Memory B cell (primary cell): Measurements from ENCODE around the gene ING5.

Source experiments
- ATAC-seq: fragments of 150-1000 bp; cut with Tn5 transposase; 2 replicates; pipeline ENCODE4 v1.10.0; 2021; ENCODE audit warnings: low read depth, mild to moderate bottlenecking, moderate library complexity
- DNase-seq, 2 donors: peaks; one replicate each; pipeline ENCODE4 v3.0.0; 2022; ENCODE audit warnings: low spot score in 2 of 2
- H3K27ac Mint-ChIP-seq: one replicate; pipeline ENCODE4 v1.8.0; 2022; ENCODE audit warnings: mild to moderate bottlenecking, moderate library complexity, mixed read lengths
- H3K27me3 Mint-ChIP-seq: one replicate; pipeline ENCODE4 v1.8.0; 2022; ENCODE audit warnings: mixed read lengths
- H3K36me3 Mint-ChIP-seq: one replicate; pipeline ENCODE4 v1.8.0; 2022; ENCODE audit warnings: mild to moderate bottlenecking, mixed read lengths
- H3K4me1 Mint-ChIP-seq: one replicate; pipeline ENCODE4 v1.8.0; 2022; ENCODE audit warnings: mixed read lengths
- H3K4me3 Mint-ChIP-seq: one replicate; pipeline ENCODE4 v1.8.0; 2022; ENCODE audit warnings: mild to moderate bottlenecking, moderate library complexity, mixed read lengths
- H3K9me3 Mint-ChIP-seq: one replicate; pipeline ENCODE4 v1.8.0; 2022; ENCODE audit warnings: mixed read lengths

ING5 gene

GRCh38 chr2:241762321-241762932 lies 60.6 kb downstream of the ING5 start:
- H3K27ac Mint-ChIP-seq, result peak overlapping the region; percentile 31
- DNase-seq, result no peak
- no peak overlapping the region for H3K4me3 Mint-ChIP-seq
- H3K36me3 Mint-ChIP-seq, result peaks cover 15% of the 10 kb centered on the region
- no peaks in the 10 kb centered on the region for H3K9me3 Mint-ChIP-seq
- H3K4me1 Mint-ChIP-seq, result no peaks in the 10 kb centered on the region
- H3K27me3 Mint-ChIP-seq, result no peaks in the 10 kb centered on the region
- ATAC-seq, result no peak

GRCh38 chr2:241762933-241763369 lies 61.1 kb downstream of the ING5 start:
- DNase-seq (no peak), ATAC-seq (no peak)
- Mint-ChIP-seq H3K9me3 (no peaks in the 10 kb centered on the region), H3K27ac (peak overlapping the region; percentile 31), H3K27me3 (no peaks in the 10 kb centered on the region), H3K4me1 (no peaks in the 10 kb centered on the region), H3K4me3 (no peak overlapping the region), H3K36me3 (peaks cover 15% of the 10 kb centered on the region)

DNA sequence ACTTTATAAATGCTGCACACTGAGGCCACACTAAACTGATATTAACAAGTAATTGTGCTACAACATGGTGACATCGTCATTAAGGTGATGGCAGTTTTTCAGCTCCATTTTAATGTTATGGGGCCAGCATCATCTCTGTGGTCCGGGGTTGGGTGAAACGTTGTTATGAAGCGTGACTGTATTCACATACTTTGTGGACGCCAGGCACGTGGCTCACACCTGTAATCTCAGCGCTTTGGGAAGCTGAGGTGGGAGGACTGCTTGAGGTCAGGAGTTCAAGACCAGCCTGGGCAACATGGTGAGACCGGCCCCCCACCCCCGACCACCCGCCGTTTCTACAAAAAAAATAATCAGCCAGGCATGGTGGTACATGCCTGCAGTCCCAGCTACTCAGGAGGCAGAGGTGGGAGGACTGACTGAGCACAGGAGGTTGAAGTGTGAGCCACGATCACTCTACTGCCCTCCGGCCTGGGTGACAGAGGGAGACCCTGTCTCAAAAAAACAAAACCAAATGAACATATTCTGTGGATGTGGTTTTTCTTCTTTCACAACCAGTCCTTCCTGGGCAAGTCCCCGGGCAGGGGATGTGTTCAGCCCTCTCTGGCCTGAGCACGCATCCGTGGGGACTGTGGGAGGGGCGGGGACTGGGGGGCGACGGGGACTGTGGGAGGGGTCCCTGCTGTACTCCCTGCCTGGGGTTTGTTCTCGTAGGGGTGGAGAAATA lies 61.9 kb downstream of the ING5 start:
- H3K4me3 Mint-ChIP-seq, result no peak overlapping the region
- H3K9me3 Mint-ChIP-seq, result no peaks in the 10 kb centered on the region
- DNase-seq (no peak), ATAC-seq (no peak)
- H3K27me3 Mint-ChIP-seq, result no peaks in the 10 kb centered on the region
- H3K27ac Mint-ChIP-seq, result no peak overlapping the region
- H3K4me1 Mint-ChIP-seq, result no peaks in the 10 kb centered on the region
- peaks cover 15% of the 10 kb centered on the region for H3K36me3 Mint-ChIP-seq

DNA sequence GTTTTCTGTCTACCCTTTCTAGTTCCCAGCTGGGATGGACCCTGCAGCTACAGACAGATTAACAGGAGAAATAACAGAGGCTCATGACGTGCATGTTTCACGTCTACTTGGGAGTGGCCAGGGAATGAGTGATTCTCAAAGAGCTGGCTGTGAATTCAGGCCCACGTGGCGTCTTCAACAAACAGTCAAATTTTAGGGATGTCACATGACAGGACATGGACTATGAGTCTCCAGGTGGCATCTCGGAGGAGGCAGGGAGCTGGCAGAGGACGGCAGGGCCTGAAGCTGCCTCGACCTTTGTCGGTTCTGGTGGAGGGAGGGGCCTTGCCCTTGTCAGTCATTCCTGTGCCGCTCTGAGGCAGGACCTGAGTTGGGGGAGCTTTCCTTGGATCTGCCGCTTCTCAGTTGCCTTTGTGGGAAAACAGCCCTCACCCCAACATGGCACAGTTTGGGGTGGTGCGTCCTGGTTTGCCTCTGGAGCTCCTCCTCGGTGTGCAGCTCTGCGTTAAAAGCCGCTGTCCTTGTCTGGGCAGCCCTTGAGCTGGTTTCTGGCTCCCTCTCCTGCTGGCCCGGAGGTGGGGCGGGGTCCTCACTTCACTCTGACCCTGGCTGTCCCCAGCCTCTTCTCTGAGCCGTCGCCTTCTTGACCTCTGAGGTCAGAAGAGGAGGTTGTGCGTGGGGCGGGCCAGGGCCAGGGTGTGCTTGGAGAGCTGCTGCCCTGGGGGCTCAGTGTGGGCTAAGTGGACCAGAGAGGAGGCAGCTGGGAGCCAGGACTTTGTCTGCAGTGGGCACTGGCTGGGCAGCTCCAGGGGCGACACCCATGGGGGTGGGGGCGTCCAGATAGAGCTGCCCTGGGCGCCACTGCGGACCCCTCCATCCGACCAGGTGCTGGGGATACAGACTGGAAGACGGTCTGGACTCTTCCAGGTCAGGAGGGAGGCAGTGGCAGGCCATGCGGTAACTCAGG lies 62.7 kb downstream of the ING5 start:
- ATAC-seq, result no peak
- Mint-ChIP-seq H3K36me3 (peaks cover 9% of the 10 kb centered on the region), H3K9me3 (no peaks in the 10 kb centered on the region), H3K27me3 (no peaks in the 10 kb centered on the region), H3K4me1 (no peaks in the 10 kb centered on the region), H3K4me3 (no peak overlapping the region), H3K27ac (no peak overlapping the region)
- DNase-seq, result no peak

GRCh38 chr2:241767464-241768250 lies 65.8 kb downstream of the ING5 start:
- Mint-ChIP-seq H3K36me3 (no peaks in the 10 kb centered on the region), H3K27ac (no peak overlapping the region), H3K27me3 (no peaks in the 10 kb centered on the region), H3K9me3 (no peaks in the 10 kb centered on the region), H3K4me1 (peaks cover 7% of the 10 kb centered on the region), H3K4me3 (no peak overlapping the region)
- ATAC-seq (no peak), DNase-seq (no peak)

DNA sequence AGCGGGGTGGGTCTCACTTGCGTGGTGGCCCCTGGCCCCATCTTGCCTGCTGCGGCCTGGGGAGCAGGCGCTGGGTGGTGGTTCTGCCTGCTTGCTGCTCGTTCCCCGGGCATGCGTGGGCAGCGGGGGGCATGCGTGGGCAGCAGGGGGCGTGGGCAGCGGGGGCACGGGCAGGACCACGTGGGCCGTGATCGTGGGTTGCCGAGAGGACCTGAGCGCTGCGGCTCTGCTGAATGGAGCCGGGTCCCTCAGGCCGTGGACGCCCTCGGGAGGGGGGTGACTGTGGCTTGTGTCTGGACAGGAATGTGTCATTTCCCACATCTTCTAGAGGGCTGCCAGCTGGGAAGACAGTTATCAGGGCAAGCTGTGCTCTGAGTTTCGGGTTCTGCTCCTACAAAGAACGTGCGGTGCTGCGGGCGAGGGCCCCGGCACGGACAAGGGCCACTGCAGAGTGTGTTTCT lies 66.4 kb downstream of the ING5 start:
- H3K9me3 Mint-ChIP-seq, result no peaks in the 10 kb centered on the region
- peaks cover 8% of the 10 kb centered on the region for H3K4me1 Mint-ChIP-seq
- no peak for DNase-seq
- H3K4me3 Mint-ChIP-seq, result no peak overlapping the region
- no peak overlapping the region for H3K27ac Mint-ChIP-seq
- no peaks in the 10 kb centered on the region for H3K27me3 Mint-ChIP-seq
- no peaks in the 10 kb centered on the region for H3K36me3 Mint-ChIP-seq
- ATAC-seq, result no peak

DNA sequence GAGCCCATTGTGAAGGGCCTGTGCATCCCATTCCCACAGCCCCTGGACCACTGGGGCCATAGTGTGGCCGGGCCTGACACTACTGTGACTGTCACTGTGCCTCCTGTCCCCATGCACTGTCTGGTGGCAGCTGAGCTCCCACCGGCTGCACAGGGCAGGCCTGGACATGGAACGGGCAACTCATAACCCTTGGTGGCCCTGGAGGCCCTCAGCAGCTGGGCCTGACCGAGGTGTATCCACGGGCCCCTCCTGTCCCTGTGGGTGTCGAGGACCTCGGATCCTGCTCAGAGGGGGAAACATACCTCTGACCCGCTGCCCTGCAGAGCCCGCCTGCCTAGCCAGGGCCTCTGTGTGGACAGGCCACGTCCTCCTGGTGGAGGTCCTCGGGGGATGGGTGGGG lies 67.0 kb downstream of the ING5 start:
- no peak for ATAC-seq
- Mint-ChIP-seq H3K4me3 (no peak overlapping the region), H3K4me1 (peaks cover 8% of the 10 kb centered on the region), H3K36me3 (no peaks in the 10 kb centered on the region), H3K27ac (no peak overlapping the region), H3K9me3 (no peaks in the 10 kb centered on the region), H3K27me3 (no peaks in the 10 kb centered on the region)
- no peak for DNase-seq

DNA sequence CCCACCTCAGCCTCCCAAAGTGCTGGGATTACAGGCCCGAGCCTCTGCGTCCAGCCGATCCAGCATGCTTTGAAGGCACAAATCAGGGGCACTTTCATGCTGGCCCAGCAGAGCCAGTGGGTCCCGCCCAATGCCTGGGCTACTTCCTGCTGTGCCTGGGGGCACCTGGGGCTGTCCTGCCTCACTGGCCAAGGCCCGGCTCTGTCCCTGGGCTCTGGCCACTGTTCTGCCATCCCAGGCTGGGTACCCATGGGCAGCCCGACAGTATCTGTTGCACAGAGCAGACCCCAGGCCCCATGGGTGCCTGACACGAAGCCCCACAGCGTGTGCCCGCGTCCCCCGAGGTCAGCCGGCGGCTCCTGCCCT lies 68.0 kb downstream of the ING5 start:
- Mint-ChIP-seq H3K27ac (no peak overlapping the region), H3K27me3 (no peaks in the 10 kb centered on the region), H3K4me3 (no peak overlapping the region), H3K9me3 (no peaks in the 10 kb centered on the region), H3K4me1 (peaks cover 8% of the 10 kb centered on the region), H3K36me3 (no peaks in the 10 kb centered on the region)
- ATAC-seq, result no peak
- DNase-seq, result no peak

DNA sequence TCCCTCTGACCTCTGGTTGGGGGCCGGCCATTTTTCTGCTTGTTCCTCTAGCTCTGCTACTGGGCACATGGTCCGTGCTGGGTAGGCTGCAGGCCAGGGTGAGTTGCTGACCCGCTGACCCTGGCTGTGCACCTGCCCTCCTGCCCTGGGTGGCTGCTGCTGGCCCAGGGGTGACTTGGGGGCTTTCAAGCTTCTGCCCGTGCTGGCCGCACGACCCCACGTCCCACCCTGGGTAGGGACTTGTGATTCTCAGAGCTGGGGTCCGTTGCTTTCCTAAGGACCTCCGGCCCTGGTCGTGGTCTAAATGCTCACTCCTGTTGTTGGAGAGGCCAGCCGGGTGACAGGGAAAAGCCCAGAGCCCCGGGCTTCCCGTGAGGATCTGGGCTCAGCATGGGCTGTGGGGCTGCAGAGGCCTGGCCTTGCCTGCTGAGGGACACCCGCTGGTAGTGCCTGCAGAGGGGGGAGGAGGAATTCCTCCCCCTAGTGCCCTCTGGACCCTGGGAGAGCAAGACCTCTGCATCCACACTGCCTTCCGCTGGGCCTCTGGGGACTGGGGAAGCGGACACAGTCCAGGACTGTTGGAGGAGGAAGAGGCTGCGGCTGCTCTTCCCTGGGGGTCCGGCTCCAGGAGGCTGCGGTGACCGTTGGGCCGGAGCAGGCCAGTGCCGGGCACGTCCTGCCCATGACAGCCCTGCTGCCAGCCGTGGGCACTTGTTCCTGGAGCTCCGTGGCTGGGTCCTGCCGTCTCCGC lies 68.5 kb downstream of the ING5 start:
- Mint-ChIP-seq H3K4me3 (no peak overlapping the region), H3K9me3 (no peaks in the 10 kb centered on the region), H3K27ac (peak overlapping the region; percentile 9), H3K4me1 (peaks cover 8% of the 10 kb centered on the region), H3K27me3 (no peaks in the 10 kb centered on the region), H3K36me3 (no peaks in the 10 kb centered on the region)
- DNase-seq (no peak), ATAC-seq (no peak)

GRCh38 chr2:241770936-241771285 lies 69.1 kb downstream of the ING5 start:
- peaks cover 8% of the 10 kb centered on the region for H3K4me1 Mint-ChIP-seq
- peaks cover 3% of the 10 kb centered on the region for H3K27me3 Mint-ChIP-seq
- no peak overlapping the region for H3K4me3 Mint-ChIP-seq
- ATAC-seq (no peak), DNase-seq (no peak)
- no peaks in the 10 kb centered on the region for H3K9me3 Mint-ChIP-seq
- H3K36me3 Mint-ChIP-seq, result no peaks in the 10 kb centered on the region
- H3K27ac Mint-ChIP-seq, result peak overlapping the region; percentile 9

- peak; percentile 24 for ATAC-seq
- no peak for DNase-seq
- H3K4me1 Mint-ChIP-seq, result peaks cover 8% of the 10 kb centered on the region
- H3K4me3 Mint-ChIP-seq, result peak overlapping the region; percentile 69
- peak overlapping the region; percentile 48 for H3K27ac Mint-ChIP-seq
- H3K27me3 Mint-ChIP-seq, result peaks cover 3% of the 10 kb centered on the region
- no peaks in the 10 kb centered on the region for H3K36me3 Mint-ChIP-seq
- no peaks in the 10 kb centered on the region for H3K9me3 Mint-ChIP-seq
Measured at GRCh38 chr2:241771286-241772062, 69.6 kb downstream of the ING5 start.

DNA sequence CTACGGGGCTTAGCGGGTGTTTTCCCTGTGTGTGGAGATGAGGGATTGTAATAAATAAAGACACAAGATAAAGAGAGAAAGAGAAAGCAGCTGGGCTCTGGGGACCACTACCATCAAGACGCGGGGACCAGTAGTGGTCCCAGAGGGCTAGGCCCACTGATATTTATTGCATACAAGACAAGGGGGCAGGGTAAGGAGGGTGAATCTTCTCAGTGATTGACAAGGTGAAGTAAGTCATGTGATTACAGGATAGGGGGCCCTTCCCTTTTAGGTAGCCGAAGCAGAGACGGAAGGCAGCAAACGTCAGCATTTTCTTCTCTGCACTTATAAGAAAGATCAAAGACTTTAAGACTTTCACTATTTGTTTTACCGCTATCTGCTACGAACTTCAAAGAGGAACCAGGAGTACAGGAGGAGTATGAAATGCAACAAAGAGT lies 70.2 kb downstream of the ING5 start:
- H3K36me3 Mint-ChIP-seq, result no peaks in the 10 kb centered on the region
- peak; percentile 70 for ATAC-seq
- H3K4me3 Mint-ChIP-seq, result peak overlapping the region; percentile 69
- H3K27ac Mint-ChIP-seq, result peak overlapping the region; percentile 48
- DNase-seq, result peak in 1 of 2 donors; percentile 28
- H3K27me3 Mint-ChIP-seq, result peaks cover 3% of the 10 kb centered on the region
- peaks cover 8% of the 10 kb centered on the region for H3K4me1 Mint-ChIP-seq
- H3K9me3 Mint-ChIP-seq, result no peaks in the 10 kb centered on the region
